Activated CD4-positive, alpha-beta T cell treated with anti-CD3 and anti-CD28 coated beads, Interleukin-2, Interleukin-4, amounts not matched to agents 100 ng/mL and 50 ng/mL, durations not matched to agents 16 hours and 8 hours (primary cell): ENCODE results near the gene ZNF138.
"Not testable (repeated sequence)": the region's sequence is repeated elsewhere in the genome, so short reads cannot be mapped to it uniquely, and the experiment has no call there.

Source experiments
- DNase-seq: peaks from one replicate; pipeline ENCODE4 v3.0.0-alpha.2; 2020; ENCODE audit warnings: low spot score

The ZNF138 gene

DNA sequence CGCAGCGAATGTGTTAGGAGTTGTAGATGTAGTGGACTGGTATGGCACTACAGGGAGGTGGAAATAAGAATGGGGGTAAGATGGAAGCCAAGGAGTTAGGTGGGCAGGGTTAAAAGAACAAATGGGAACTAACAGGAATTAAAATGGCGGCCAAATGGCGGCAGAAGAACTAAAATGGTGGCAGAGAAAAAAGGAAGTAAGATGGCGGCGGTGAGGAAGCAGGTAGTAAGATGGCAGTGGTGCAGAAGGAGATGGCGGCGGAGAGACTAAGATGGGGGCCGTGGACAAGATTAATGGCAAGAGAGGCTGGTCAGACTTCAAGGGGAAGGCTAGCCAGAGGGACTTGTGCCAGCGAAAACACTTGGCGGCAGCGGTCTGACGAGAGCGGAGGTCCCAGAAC is 44.5 kb downstream of the ZNF138 start:
- no peak for DNase-seq

DNA sequence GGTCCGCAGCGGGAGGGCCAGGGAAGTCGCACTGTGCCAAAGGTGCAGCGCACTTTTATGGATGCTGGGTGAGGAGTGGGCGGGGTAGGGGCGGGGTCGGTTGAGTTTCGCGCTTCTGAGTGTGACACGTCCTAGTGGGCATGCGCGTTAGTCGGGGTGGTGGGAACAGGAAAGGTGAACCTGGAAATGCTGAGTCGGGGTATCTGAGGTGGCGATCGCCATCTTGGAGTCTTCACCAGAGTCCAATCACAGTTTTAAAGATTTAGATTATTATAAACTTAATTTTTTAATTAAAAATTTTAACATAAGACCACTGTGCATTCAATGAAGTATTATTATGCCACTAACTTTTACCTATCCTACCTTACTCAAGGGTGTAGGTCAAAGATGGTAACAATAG is 45.7 kb downstream of the ZNF138 start:
- no peak for DNase-seq

DNA sequence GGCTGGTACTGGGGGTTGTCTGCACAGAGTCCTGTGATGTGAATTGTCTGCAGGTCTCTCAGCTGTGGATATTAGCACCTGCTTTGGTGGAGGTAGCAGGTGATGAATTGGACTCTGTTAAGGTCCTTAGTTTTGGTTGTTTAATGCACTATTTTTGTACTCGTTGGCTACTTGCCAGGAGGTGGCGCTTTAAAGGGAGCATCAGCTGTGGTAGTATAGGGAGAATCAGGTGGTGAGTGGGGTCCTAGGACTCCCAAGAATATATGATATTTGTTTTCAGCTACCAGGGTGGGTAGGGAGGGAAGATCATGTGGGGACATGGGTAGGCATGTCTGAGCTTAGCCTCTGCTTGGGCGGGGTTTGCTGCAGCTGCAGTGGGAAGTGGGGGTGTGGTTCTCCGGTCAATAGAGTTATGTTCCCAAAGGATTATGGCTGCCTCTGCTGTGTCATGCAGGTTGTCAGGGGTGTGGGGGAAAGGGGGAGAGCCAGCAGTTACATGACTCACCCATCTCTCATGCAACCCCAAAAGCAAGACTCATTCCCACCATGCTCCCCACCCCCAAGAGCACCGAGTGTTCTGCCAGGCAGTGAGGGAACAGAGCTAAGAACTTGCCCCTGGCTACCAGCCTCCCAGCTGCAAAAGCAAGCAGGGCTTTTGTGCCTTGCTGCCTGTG is 55.2 kb downstream of the ZNF138 start:
- no peak for DNase-seq

DNA sequence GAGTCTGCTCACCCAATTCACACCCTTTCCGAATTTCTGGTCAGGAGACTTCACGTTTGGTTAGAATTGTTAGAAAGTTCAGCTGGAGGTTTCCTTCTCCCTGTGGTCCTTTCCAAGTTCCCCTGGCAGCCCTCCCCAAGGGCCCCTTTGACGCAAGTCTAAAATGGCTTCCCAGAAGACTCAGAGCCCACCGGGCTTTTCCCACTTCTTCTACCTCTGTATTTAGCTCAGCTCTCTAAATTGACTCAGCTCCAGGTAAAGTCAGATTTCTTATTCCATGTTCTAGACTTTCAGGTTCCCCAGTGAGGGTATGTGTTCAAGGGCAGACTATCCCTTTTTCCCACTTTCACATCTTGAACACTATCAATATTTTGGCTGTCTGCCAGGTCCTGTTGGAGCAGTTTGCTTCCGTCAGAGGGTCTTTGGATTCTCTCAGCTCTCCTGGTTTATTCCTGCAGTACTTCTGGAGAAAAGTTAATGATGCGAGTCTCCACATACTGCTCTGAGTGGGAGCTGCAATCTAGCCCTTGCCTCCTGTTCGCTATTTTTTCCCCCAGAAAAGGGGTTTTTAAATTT is 55.8 kb downstream of the ZNF138 start:
- DNase-seq: no peak

DNA sequence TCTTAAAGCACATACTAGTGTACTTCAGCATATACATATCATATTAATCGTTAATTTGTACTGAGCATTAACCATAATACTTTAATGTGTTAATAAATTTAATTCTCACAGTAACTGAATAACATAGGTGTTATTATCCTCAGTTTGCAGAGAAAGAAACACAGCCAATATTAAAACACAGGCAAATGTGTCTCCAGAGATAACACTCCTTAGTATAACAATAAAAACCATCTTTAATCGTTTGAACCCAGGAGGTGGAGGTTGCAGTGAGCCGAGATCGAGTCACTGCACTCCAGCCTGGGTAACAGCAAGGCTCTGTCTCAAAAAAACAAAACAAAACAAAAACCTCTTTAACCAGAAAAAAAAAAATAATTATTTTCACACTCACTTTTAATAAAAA is 59.5 kb downstream of the ZNF138 start:
- DNase-seq: no peak

DNA sequence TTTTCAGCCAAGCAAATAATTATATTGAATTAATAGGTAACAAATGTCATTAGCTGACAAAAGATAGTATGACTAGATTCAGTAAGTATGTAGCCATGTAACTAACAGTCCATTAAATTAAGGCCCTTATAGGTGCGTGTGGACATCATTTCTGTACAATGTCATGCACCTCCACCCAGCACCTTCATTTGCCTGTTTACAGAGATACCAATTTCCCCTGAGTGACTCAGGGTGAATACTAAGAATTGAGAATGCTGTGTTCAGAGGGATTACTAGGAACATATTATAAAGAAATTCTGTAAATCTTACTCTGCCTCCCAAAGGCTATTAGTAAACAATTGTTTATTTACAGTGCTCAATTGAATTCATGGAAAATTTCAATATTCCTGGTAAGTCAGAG is 60.7 kb downstream of the ZNF138 start:
- DNase-seq: no peak

DNA sequence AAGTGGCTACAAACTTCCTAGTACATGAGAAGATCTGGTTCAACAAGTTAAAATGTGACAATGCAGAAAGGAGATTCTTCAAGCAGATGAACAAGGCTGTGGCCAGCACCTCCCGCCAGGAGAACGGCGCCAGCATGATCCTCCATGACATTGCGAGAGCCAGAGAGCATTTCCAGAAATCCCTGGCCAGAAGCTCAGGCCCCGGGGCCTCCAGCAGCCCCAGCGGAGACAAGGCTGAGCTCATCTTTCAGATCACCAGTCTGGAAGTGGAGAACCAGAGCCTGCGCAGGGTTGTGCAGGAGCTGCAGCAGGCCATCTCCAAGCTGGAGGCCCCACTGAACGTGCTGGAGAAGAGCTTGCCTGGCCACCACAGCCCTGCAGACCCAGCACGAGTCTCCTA is 68.8 kb downstream of the ZNF138 start:
- DNase-seq: no peak

DNA sequence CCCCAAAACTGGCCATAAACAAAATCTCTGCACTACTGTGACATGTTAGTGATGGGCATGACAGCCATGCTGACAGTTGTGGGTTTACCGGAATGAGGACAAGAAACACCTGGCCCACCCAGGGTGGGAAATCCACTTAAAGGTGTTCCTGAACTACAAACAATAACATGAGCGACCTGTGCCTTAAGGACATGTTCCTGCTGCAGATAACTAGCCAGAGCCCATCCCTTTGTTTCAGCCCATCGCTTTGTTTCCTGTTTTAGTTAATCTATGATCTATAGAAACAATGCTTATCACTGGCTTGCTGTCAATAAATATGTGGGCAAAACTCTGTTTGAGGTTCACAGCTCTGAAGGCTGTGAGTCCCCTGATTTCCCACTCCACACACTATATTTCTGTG is 69.3 kb downstream of the ZNF138 start:
- DNase-seq: not testable (repeated sequence)

DNA sequence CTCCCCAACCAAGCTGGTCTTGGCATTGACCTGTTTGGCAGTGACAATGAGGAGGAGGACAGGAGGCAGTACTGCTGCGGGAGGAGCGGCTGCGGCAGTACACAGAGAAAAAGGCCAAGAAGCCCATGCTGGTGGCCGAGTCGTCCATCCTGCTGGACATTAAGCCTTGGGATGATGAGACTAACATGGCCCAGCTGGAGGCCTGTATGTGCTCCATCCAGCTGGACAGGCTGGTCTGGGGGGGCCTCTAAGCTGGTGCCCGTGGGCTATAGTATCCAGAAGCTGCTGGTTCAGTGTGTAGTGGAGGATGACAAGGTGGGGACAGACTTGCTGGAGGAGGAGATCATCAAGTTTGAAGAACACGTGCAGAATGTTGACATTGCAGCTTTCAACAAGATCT is 69.7 kb downstream of the ZNF138 start:
- DNase-seq: no peak

DNA sequence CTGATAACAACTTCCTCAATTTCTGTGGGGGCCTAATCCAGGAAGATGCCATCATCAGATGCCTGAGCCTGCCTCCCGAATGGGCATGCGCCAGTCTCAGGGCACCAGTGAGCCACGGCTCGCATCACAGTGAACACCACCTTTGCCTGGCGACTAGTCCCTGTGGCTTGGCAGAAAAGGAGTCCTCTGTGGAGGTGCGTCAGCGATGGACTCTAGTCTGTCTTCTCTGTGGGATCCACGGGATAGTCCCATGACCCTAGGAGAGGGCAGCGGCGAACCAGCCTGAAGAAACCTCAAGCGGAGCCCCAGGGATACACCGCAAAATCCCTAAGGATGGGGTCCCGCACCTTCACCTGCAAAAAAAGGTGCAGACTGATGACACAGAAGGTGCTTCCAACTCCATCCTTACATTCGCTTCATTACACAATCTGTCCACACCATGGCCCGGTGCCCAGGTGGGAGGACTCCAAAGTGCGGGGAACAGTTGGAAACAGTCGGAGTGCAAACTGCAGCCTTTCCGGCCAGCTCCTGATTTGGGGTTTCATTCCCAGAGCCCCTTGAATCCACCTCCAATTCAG is 73.7 kb downstream of the ZNF138 start:
- DNase-seq: no peak

DNA sequence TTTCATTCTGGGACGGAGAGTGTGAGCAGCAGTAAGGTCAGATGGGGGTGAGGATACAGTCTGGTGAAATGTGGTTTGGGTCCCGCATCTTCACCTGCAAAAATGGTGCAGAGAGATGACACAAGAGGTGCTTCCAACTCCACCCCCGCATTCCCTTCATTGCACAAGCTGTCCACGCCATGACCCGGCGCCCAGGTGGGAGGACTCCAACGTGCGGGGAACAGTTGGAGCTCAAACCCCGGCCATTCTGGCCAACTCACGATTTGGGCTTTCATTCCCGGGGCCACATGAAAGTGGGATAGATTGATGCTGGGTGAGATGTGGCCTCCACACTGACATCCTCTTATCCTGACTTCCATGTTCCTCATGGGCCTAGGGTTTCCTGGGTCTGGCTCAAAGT is 74.3 kb downstream of the ZNF138 start:
- no peak for DNase-seq

DNA sequence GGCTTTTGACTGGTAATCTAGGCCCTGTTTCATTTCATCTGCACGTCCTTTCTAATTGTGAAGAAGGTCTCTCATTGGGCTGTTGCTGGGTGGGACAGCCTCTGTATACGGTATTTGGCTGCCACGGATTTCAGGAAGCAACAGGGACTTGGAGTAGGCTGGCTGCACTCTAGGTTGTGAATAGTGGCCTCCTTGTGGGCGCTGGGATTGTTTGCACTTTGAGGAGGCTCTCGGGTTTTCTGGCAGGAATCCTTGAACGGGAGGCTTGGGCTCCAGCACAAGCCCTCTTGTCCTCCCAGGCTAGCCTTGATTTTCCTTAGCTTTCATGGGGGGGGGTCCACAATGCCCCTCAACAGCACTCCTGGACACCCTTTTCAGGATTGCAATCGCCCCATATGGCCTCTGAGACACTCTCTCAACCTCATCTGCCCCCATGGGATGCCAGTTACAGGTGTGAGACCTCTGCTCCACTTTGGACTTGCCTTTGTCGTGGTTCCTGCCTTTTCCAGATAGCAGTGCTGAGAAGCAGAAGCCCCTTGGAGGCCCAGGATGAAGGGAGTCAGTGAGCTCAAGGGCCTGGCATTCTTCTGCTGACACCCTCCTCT is 75.0 kb downstream of the ZNF138 start:
- no peak for DNase-seq

DNA sequence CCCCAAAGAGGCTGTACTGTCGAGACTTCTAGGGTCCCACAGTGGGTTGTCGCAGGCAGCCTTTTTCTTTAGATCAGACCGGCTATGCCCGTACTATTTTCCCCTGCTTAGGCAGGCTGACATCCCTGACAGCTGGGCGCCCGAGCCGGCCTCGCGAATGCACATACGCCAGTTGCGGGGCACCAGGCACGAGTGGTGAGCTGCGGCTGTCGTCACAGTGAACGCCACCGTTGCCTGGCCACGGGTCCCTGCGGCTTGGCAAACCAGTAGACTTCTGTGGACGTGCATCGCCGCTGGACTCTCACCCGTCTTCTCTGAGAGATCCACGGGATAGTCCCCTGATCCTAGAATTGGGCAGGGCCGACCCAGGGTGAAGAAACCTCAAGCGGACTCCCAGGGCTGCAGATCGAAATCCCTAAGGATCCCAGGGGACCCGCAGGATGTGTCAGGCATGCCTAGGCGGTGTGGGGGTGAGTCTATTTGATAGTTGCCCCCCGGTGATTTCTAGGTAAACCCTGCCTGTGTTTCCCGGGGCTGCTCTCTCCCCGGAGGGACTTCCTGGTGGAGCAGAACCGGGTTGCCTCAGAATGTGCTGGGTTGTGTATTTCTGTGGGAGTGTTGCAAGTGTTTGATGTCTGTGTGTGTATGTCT is 75.8 kb downstream of the ZNF138 start:
- DNase-seq: no peak

DNA sequence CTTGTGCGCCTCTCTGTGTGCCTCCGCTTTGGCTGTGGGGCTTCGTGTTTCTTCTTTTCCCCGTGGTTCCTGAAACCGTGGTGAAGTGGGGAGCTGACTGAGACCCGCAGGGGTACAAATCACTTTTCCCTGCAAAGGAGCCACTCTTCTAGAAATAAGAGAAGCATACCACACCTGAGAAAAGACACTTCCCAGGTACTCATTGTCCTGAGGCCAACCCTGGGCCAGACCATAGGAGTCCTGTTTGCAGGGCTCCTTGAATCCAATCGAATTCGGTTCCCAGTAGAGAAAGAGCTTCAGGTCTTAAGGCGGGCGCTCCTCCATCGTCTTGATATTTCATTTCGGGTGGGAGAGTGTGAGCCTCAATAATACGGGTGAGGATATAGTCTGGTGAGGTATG is 76.4 kb downstream of the ZNF138 start:
- no peak for DNase-seq

DNA sequence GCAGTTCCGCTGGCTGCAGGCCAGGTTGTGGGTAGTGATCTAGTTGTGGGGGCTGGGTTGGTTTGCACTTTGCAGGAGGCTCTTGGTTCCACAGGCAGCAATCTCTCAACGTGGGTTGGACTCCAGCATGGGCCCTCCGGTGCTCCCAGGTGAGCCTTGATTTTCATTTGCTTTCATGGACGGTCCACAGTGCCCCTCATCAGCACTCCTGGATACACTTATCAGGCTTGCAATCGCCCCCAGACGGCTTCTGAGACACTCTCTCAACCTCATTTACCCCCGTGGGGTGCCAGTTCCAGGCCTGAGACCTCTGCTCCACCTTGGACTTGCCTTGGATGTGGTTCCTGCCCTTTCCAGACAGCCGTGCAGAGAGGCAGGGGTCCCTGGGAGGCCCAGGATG is 77.5 kb downstream of the ZNF138 start:
- no peak for DNase-seq

DNA sequence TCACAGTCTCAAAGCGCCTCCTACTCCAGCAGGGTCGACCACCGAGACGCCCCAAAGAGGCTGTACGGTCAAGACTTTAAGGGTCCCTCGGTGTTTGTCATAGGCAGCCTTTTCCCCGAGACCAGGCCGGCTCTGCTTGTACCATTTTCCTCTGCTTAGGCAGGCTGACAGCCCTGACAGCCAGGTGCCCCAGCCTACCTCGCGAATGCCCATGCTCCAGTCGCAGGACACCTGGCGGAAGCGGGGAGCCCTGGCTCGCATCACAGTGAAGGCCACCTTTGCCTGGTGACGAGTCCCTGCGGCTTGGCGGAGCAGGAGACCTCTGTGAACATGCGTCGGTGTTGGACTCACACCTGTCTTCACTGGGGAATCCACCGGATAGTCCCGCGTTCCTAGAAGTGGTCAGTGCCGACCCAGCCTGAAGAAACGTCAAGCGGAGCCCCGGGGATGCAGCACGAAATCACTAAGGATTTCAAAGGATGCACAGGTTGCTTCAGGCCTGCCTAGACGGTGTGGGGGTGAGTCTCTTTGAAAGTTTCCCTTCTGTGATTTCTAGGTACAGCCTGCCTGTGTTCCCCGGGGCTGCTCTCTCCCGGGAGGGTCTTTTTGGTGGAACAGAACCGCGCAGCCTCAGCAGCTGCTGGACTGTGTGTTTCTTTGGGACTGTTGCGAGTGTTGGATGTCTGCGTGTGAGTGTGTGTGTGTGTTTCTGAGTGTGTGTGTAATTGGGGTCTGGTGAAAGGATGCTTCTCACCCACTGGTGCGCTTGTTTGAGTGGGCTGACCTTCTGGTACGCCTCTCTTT is 78.3 kb downstream of the ZNF138 start:
- no peak for DNase-seq

DNA sequence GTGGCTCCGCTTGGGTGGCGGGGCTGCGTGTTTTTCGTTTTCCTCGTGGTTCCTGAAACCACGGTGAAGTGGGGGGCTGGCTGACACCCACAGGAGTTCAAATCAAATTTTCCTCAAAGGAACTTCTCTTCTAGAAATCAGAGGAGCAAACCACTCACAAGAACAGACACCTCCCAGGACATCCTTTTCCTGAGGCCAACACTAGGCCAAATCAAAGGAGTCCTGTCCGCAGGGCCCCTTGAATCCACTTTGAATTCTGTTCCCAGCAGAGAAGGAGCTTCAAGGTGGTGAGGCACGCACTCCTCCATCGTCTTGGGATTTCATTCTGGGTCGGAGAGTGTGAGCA is 78.9 kb downstream of the ZNF138 start:
- no peak for DNase-seq

DNA sequence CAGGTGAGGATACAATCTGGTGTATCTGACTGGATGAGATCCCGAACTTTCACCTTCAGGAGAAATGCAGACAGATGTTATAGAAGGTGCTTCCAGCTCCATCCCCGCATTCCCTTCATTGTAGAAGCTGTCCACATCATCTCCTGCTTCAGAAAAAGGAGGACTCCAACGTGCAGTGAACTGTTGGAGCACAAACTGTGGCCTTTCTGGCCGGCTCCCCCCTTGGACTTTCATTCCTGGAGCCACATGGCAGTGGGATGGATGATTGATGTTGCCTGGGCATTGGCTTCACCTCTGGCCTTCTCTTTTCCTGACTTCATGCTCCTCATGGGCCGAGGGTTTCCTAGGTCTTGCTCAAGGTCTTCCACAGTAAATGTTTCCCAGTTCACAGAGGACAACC is 79.3 kb downstream of the ZNF138 start:
- no peak for DNase-seq

DNA sequence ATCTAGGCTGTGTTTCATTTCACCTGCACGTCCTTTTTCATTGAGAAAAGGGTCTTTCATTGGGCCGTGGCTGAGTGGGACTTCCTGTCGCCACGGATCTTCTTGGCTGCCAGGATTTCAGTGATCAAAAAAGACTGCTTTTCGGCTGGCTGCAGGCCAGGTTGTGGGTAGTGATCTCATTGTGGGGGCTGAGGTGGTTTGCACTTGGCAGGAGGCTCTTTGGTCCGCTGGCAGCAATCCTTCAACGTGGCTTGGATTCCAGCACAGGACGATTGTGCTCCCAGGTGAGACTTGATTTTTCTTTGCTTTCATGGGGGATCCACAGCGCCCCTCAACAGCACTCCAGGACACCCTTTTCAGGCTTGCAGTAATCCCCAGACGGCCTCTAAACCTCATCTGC is 79.9 kb downstream of the ZNF138 start:
- no peak for DNase-seq

DNA sequence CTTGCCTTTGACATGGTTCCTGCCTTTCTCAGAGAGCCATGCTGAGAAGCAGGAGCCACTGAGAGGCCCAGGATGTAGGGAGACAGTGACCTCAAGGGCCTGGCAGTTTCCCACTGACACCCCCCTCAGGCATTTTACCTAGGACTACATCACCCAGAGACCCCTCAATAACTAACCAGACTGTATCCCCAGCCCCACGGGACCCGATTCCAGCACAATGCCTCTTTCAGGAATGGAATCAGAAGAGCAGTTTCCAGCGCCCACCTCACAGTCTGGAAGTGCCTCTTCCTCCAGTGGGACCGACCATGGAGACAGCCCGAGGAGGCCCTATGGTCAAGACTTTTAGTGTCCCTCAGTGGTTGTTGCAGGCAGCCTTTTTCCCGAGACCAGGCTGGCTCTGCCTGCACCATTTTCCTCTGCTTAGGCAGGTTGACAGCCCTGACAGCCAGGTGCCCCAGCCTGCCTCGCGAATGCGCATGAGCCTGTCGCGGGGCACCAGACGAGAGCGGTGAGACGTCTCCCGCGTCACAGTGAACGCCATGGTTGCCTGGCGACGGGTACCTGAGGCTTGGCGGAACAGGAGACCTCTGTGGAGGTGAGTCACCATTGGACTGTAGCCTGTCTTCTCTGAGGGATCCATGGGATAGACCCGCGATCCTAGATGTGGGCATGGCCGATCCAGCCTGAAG is 80.5 kb downstream of the ZNF138 start:
- DNase-seq: no peak

DNA sequence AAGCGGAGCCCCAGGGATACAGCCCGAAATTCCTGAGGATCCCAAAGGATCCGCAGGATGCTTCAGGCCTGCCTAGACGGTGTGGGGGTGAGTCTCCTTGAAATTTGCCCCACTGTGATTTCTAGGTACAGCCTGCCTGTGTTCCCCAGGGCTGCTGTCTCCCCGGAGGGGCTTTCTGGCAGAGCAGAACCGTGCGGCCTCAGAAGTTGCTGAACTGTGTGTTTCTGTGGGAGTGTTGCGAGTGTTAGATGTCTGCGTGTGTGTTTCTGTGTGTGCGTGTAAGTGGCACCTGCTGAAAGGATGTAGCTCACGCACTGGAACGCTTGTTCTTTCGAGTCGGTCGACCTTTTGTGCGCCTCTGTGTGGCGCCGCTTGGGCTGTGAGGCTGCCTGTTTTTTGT is 81.0 kb downstream of the ZNF138 start:
- DNase-seq: no peak
